Thyroid gland (tissue), 4 donors: ENCODE results near the gene TSEN34. TPM values are rescaled to one million over a fixed set of nuclear protein-coding genes. Genes with fewer than 3 reads are reported as not detected.
"Not testable (repeated sequence)": the region's sequence is repeated elsewhere in the genome, so short reads cannot be mapped to it uniquely, and the experiment has no call there.

Source experiments
- DNase-seq, 2 donors: peaks; one replicate each; pipeline ENCODE4 v3.0.0-alpha.2; 2019
- H3K27ac ChIP-seq, 3 donors: fragments of 200-600 bp; sonication (generic); 1 replicate in 2 of 3; 2 replicates in 1 of 3; pipeline ENCODE4 v1.5.1; 2016 to 2019; ENCODE audit warnings: mild to moderate bottlenecking in 1 of 3, moderate library complexity in 1 of 3
- H3K27me3 ChIP-seq: fragments of 200-600 bp; sonication (generic); one replicate; pipeline ENCODE4 v1.5.1; 2019
- H3K36me3 ChIP-seq, 2 donors: fragments of 200-600 bp; sonication (generic); one replicate each; pipeline ENCODE4 v1.5.1; 2016 to 2019
- H3K4me1 ChIP-seq, 2 donors: fragments of 200-600 bp; sonication (generic); one replicate each; pipeline ENCODE4 v1.5.1; 2017 to 2019
- H3K4me3 ChIP-seq, 3 donors: fragments of 200-600 bp; sonication (generic); replicated peaks in 1 of 3; 1 replicate in 2 of 3; 2 replicates in 1 of 3; pipeline ENCODE4 v1.5.1; 2016; ENCODE audit warnings: mild to moderate bottlenecking in 1 of 3
- H3K9me3 ChIP-seq: fragments of 200-600 bp; sonication (generic); one replicate; pipeline ENCODE4 v1.5.1; 2017
- WGBS, 2 donors: methylation state at CpG; one replicate each; pipeline ENCODE4 v1.1.5; 2017; 5-methylcytosine and 5-hydroxymethylcytosine counted together
- intact Hi-C: fragments of 100-400 bp; cut with DNase I; formaldehyde crosslinking; loops from one replicate; pipeline ENCODE4 v1.15.1; 2023
- total RNA-seq, 4 donors: library from RNA; depleted of rRNA; stranded (reverse); fragments of >200 nt; gene quantifications; one replicate each; pipeline ENCODE4 v1.2.3, GENCODE V29; 2016

Gene TSEN34
- total RNA-seq, 4 donors from 2014 or later: 58.1 to 102 (median 82.0) TPM

- no CpG with 5 or more reads among the region's 8 CpGs for WGBS, 2 donors
- DNase-seq, H3K36me3 ChIP-seq, H3K4me3 ChIP-seq, H3K27ac ChIP-seq, H3K27me3 ChIP-seq, H3K4me1 ChIP-seq, intact Hi-C loops, H3K9me3 ChIP-seq: not testable (repeated sequence)
Measured at GRCh38 chr19:54243809-54244208, 52.7 kb downstream of the TSEN34 start.

Other genes starting within 250 kb of the TSEN34 start
- not detected for gene CACNG8, start 228.4 kb upstream of the TSEN34 start, total RNA-seq
- gene CACNG6, start 199.7 kb upstream of the TSEN34 start, total RNA-seq: not detected
- not detected for gene VSTM1, start 127.4 kb upstream of the TSEN34 start, total RNA-seq
- gene TARM1, start 109.9 kb upstream of the TSEN34 start, total RNA-seq: not detected
- gene OSCAR, start 90.5 kb upstream of the TSEN34 start, total RNA-seq: 1 to 10 TPM in 1 of 4 donors, under 1 TPM in 2, not detected in 1; 0.39 to 1.1 (median 0.96) TPM
- 100 to 1,000 TPM in 1 of 4 donors, 10 to 100 TPM in 3; 17.7 to 100 (median 52.7) TPM for gene NDUFA3, start 88.5 kb upstream of the TSEN34 start, total RNA-seq
- gene TFPT, start 75.7 kb upstream of the TSEN34 start, total RNA-seq: 10 to 100 TPM in 3 of 4 donors, 1 to 10 TPM in 1; 7.7 to 17.9 (median 13.5) TPM
- gene PRPF31, start 75.6 kb upstream of the TSEN34 start, total RNA-seq: 10 to 100 TPM; 53.6 to 66.7 (median 57.1) TPM
- 10 to 100 TPM; 22.4 to 30.3 (median 29.8) TPM for gene CNOT3, start 53.5 kb upstream of the TSEN34 start, total RNA-seq
- 10 to 100 TPM in 1 of 4 donors, 1 to 10 TPM in 3; 6.3 to 14.5 (median 8.2) TPM for gene LENG1, start 31.6 kb upstream of the TSEN34 start, total RNA-seq
- gene TMC4, start 18.1 kb upstream of the TSEN34 start, total RNA-seq: 10 to 100 TPM; 42.6 to 91.7 (median 68.5) TPM
- 100 to 1,000 TPM in 1 of 4 donors, 10 to 100 TPM in 3; 47.3 to 101 (median 69.0) TPM for gene MBOAT7, start 1.7 kb upstream of the TSEN34 start, total RNA-seq
- gene RPS9, start 9.6 kb downstream of the TSEN34 start, total RNA-seq: 1,000 to 10,000 TPM; 1,847 to 2,152 (median 2,039) TPM
- gene LILRB3, start 31.7 kb downstream of the TSEN34 start, total RNA-seq: 10 to 100 TPM in 2 of 4 donors, 1 to 10 TPM in 1, under 1 TPM in 1; 0.56 to 16.1 (median 10.1) TPM
- 1 to 10 TPM in 2 of 4 donors, under 1 TPM in 1, not detected in 1; 0.46 to 1.6 (median 1.1) TPM for gene LILRA6, start 51.5 kb downstream of the TSEN34 start, total RNA-seq
- 10 to 100 TPM in 1 of 4 donors, 1 to 10 TPM in 3; 2.0 to 11.4 (median 5.9) TPM for gene LILRB5, start 66.0 kb downstream of the TSEN34 start, total RNA-seq
- 1 to 10 TPM in 2 of 4 donors, under 1 TPM in 2; 0.67 to 2.0 (median 1.1) TPM for gene LILRB2, start 89.8 kb downstream of the TSEN34 start, total RNA-seq
- gene LILRA5, start 121.9 kb downstream of the TSEN34 start, total RNA-seq: under 1 TPM in 2 of 4 donors, not detected in 2; 0.45 to 0.81 TPM
- not detected for gene LILRA4, start 147.9 kb downstream of the TSEN34 start, total RNA-seq
- gene LAIR1, start 173.6 kb downstream of the TSEN34 start, total RNA-seq: 10 to 100 TPM in 2 of 4 donors, 1 to 10 TPM in 2; 3.1 to 14.5 (median 8.7) TPM
- gene TTYH1, start 224.2 kb downstream of the TSEN34 start, total RNA-seq: under 1 TPM in 2 of 4 donors, not detected in 2; 0.45 to 0.94 TPM